HL-60/S4 treated with phorbol 12-myristate 13-acetate at 8.2 ng/mL for 4 days and 3 days (cell line): ENCODE measurements around the gene APBB2.

ENCODE experiments used
- in situ Hi-C: fragments of 300-500 bp; cut with MboI; formaldehyde crosslinking; loops from 2 replicates; pipeline ENCODE4 v1.15.0; 2022; ENCODE audit warnings: low sequenced_read_pairs

APBB2 gene

DNA sequence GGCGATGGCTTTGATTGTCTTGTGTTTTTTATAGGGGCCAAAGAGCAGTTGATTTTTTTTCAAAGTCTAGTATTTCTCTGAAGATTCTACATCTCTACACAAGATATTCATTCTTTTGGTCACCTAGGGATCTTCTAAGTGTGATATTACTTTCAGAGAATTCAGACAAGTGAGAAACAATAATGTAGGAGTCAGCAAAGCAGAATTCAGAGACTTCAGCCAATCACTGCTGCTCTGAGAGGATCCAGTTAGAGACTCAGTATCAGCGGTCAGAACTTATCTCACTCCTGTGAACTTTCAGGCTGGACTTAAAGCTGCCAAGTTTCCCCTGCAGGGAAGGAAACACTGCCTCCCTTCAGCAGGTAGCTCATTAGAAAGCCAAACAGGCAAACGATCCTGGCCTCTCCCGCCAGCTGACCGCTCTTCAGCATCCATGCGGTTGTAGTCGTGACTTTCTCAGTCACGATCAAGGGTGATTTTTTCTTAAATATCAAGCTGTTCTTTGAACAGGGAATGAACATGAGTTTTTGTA lies 405.4 kb downstream of the APBB2 start:
- in situ Hi-C loops: no loop called here

DNA sequence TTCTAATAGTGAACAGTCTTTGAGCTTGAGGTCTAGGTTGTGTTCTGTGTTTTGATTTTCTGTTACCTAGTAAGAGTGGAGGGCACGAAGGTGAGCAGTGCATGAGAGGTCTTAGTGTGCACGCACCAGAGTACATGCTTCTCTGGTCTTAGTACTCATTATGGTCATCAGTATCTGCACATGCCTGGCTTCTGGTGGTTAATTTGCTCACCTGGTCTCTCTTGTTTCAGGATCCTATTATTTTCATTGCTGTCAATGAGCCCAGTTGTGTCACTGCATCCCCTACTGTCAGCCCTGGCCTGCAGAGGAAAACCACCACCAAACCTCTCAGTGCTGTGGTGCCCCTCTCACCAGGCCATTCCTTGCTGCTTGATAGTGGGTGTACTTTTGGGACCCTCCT lies 409.7 kb downstream of the APBB2 start:
- in situ Hi-C loops: no loop called here

DNA sequence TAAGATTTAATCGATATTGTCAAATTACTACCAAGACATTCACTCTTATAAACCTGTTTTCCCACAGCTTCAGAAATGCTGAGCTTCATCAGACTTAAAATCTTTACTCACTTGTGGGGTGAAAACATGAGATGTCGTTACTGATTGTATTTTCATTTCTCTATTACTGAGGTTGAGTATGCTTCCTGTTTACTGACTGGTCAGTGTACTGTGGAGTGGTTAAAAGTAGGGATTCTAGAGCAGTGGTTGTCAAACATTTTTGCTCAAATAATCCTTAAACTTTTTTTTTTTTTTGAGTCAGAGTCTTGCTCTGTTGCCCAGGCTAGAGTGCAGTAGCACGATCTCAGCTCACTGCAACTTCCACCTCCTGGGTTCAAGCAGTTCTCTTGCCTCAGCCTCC lies 414.3 kb downstream of the APBB2 start:
- in situ Hi-C loops: no loop called here

DNA sequence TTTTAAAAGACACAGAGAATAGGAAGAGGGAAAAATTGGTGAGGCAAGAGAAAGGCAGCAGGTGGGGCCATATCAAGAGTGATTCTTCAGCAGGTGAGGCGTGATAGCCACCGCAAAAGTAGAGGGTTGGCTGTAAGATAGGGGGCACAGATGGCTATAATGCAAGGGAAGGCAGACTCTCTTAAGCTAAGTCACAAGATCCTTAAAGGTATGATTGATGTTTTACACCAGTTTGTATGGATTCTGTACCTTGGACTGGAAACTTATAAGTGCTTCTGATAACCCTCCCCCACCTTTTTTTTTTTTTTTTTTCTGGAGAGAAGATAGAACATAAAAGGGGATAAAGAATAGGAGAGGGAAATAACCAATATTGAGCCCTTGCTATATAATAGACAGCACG lies 424.6 kb downstream of the APBB2 start:
- in situ Hi-C loops: no loop called here

DNA sequence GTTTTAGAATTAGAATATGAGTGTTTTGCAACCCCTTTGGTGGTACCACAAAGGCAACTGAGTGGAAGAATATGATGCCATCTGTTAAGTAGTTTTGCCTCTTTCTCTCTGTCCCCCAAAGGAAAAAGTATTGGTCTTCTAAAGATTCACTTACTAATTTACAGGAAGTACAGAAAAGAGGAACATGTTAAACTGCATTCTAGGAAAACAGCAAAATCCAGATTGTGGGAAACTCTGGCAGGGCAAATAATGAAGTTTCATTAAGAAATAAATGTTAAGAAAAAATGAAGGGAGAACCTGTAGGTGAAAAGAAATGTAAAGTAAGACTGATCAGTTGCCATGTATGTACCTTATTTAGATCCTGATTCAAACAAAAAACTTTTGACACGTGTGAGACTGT lies 425.3 kb downstream of the APBB2 start:
- in situ Hi-C loops: no loop called here

DNA sequence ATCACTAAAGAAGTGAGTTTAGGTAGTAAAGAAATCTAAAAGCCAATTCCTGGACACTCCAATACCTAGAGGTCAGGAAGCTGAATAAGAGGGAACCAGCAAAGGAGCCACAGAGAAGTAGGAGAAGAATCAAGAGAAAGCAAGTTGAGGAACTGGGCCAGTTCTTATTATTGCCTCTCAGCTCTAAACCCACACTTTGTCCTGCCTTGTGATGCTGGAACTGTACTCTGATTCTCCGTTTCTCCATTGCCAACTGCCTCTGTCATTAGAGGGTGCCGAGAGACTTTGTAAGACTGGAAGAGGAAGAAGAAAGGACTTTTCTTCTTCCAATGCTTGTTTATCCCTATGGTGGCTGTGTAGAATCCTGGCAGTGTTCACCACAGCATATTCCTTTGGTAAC lies 426.0 kb downstream of the APBB2 start:
- in situ Hi-C loops: no loop called here

DNA sequence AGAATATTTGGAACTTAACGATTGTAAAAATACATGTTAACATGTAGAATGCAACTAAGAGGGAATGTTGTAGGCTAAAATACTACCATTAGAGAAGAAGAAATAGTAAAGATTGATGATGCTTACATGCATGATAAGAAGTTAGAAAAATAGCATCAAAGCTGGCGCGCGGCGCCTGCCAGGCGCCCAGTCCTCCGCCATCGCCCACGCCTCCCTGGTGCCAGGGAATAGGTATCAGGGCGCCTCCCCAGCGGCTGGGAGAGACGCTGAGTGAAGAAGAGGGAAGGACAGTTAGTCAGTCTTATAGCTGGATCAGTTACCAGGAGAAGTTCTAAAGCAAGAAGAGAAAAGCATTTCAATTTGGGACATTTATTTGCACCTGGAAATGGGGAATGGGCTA lies 428.6 kb downstream of the APBB2 start:
- in situ Hi-C loops: no loop called here

DNA sequence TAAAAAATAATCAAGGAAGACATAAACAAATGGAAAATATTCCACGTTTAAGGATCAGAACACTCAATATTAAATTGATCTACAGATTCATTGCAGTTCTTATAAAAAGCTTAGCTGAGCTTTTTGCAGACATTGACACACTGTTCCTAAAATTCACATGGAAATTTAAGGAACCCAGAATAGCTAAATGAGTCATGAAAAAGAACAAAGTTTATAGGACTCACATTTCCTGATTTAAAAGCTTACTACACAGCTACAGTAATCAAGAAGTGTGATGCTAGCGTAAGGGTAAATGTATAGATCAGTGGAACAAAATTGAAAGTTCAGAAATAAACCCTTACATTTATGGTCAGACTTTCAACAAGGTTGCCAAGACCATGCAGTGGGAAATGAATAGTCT lies 431.5 kb downstream of the APBB2 start:
- in situ Hi-C loops: no loop called here

DNA sequence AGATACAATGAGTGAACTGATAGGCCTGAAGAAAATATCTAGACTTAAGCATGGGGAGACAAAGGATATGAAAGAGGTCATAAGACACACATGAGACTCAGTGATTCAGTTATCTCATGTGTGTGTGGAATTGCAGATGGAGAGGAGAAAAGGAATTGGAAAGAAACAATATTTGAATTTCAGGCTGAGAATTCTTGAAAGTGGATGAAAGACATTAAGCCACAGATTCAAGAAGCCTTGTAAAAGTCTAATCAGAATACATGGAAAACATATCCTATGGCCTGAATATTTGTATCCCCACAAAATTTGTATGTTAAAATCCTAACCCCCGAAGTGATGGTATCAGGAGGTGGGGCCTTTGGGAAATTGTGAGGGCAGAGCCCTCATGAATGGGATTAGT lies 436.3 kb downstream of the APBB2 start:
- in situ Hi-C loops: no loop called here

DNA sequence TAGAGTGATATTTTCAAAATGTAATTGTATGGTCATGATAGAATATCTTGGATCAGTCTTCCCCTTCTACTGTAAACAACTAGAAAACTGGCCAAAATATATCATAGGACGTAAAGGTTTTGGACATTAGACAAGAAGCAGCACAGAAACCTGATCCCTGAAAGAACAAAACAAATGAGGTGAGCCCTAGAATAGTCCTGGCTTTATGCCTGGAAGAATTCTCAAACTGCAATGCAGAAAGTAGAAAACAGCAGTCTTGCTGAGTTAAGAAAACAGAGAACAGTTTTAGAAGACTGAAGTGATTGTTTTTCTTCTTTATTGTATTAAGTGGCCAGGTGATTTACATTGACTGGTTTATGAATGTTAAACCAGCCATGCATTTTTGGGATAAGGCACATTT lies 445.1 kb downstream of the APBB2 start:
- in situ Hi-C loops: no loop called here

DNA sequence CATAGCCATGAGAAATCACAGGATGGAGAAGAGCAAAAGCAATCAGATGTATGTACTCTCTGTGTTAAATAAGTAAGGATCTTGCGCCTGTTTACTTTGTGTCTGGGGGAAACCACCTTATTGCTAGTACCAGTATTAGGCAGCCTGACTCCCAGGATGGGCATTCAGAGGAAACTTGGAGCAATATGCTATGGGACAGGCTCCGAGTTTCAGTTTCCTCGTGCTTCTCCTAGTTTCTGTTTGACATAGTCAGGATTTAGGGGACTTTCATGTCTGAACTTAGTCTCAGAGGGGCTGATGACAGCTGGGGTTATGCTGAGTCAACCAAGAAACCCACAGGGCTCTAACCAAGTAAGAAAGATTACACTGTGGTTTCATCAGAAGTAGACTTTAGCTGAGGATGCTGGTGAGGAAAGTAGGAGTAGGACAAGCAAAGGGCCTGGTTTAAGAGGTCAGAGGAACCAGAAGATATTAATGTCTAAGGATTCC lies 451.1 kb downstream of the APBB2 start:
- in situ Hi-C loops: no loop called here
